Aorta (tissue), 5 donors: Measurements from ENCODE around the gene RUNX2. TPM values are rescaled to one million over a fixed set of nuclear protein-coding genes. Genes with fewer than 3 reads are reported as not detected.

Experiments used
- ATAC-seq: fragments of 200-7000 bp; cut with Tn5 transposase; one replicate; pipeline ENCODE4 v1.9.1; 2022; ENCODE audit warnings: moderate library complexity; ENCODE audit not compliant: low FRiP score
- DNase-seq, 2 donors: peaks; one replicate each; pipeline ENCODE4 v3.0.0-alpha.2; 2020
- H3K27ac ChIP-seq, 2 donors: one replicate each; pipeline ENCODE4 v1.5.1; 2013; ENCODE audit warnings: low read length in 2 of 2, mild to moderate bottlenecking in 2 of 2, moderate library complexity in 2 of 2, control low read depth in 1 of 2, inconsistent platforms in 1 of 2, low read depth in 1 of 2
- H3K27me3 ChIP-seq, 2 donors: one replicate each; pipeline ENCODE4 v1.6.1; 2013; ENCODE audit warnings: control low read depth in 1 of 2, low read length in 1 of 2, mild to moderate bottlenecking in 1 of 2, moderate library complexity in 1 of 2; ENCODE audit not compliant: insufficient read depth in 2 of 2, control insufficient read depth in 1 of 2
- H3K36me3 ChIP-seq, 2 donors: one replicate each; pipeline ENCODE4 v1.6.1; 2013; ENCODE audit warnings: control low read depth in 1 of 2, low read length in 1 of 2, mild to moderate bottlenecking in 1 of 2; ENCODE audit not compliant: insufficient read depth in 2 of 2, control insufficient read depth in 1 of 2
- H3K4me1 ChIP-seq, 2 donors: one replicate each; pipeline ENCODE4 v1.6.1; 2013; ENCODE audit warnings: low read length in 2 of 2, control low read depth in 1 of 2, mild to moderate bottlenecking in 1 of 2, moderate library complexity in 1 of 2; ENCODE audit not compliant: insufficient read depth in 2 of 2, control insufficient read depth in 1 of 2
- H3K4me3 ChIP-seq, 2 donors: one replicate each; pipeline ENCODE4 v1.5.1; 2013; ENCODE audit warnings: low read length in 2 of 2, control low read depth in 1 of 2, mild to moderate bottlenecking in 1 of 2
- H3K9me3 ChIP-seq: one replicate; pipeline ENCODE4 v1.6.1; 2013; ENCODE audit warnings: mild to moderate bottlenecking, low read length; ENCODE audit not compliant: control insufficient read depth
- WGBS, 2 donors: extraction: QIAGEN DNeasy Blood & Tissue Kit; methylation state at CpG; one replicate each; pipeline ENCODE4 v1.1.7; 2013; 5-methylcytosine and 5-hydroxymethylcytosine counted together
- intact Hi-C, 2 donors: fragments of 100-400 bp; cut with DNase I; formaldehyde crosslinking; loops; one replicate each; pipeline versions ENCODE4 v1.14.2 to v1.15.0; 2022
- polyA plus RNA-seq, 2 donors: library from polyadenylated mRNA; stranded (reverse); fragments of 200-250 nt; gene quantifications; one replicate each; pipeline ENCODE4 v1.2.3, GENCODE V29; 2013
- total RNA-seq, 2 donors: library from RNA; stranded (reverse); fragmentation: NEBNext Ultra II Directional; extraction: Animal tissue kit (Norgen Biotek cat#: 25700); gene quantifications; one replicate each; pipeline ENCODE4 v1.2.1, GENCODE V29; 2021
- donor health status: healthy with polysubstance abuse.
- donor health status: Bipolar disorder and iron deficiency.
- donor health status: DM: no; HTN: no; CAD: no.
- donor health status: DM: no; HTN: no; CAD: no.
- donor health status: DM: yes; HTN: yes; CAD: no.

Gene RUNX2
- total and polyA plus RNA-seq, 4 donors = 1.0 to 5.4 (median 1.9) TPM

DNA sequence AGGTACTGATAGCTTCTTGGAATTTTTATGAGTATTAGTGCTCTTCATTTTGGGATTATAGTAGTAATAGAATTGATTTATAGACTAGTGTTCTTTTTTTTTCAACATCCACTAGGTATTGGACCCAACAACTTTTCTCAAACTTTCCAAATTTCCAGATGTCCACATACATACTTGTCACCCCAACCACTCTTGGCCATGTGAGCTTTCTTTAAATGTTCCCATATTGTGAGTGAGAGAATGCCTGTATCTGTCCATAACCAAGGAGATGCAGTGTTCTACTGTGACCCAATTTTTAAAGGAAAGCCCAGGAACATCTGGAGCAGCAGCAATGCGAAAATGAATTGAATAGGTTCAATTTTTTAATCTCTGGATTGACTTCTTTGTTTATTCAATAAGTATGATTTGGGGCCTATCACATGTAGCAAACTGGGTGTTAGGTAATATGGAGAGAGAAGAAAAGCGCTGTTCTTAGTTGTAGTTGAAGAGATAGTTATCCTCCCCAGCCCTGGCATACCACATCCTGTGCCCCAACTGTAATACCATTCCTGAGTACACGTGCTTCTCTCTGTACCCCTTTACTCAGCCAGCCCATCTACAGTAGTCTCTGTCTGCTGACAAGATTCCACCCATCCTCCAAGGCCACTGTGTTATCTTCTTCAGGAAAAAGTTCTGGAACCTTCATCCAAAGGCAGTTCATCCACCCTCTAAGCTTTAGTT, 166.4 kb downstream of the RUNX2 start:
- no peaks in the 10 kb centered on the region for H3K27me3 ChIP-seq
- no peak for ATAC-seq
- H3K4me1 ChIP-seq = no peaks in the 10 kb centered on the region
- no peak for DNase-seq
- no peaks in the 10 kb centered on the region for H3K36me3 ChIP-seq
- WGBS, 2 donors = 73 to 91% methylated on average over 3 of the region's 3 CpGs
- no peak overlapping the region for H3K4me3 ChIP-seq
- intact Hi-C loops = no loop called here
- H3K27ac ChIP-seq = no peak overlapping the region
- H3K9me3 ChIP-seq = no peaks in the 10 kb centered on the region

DNA sequence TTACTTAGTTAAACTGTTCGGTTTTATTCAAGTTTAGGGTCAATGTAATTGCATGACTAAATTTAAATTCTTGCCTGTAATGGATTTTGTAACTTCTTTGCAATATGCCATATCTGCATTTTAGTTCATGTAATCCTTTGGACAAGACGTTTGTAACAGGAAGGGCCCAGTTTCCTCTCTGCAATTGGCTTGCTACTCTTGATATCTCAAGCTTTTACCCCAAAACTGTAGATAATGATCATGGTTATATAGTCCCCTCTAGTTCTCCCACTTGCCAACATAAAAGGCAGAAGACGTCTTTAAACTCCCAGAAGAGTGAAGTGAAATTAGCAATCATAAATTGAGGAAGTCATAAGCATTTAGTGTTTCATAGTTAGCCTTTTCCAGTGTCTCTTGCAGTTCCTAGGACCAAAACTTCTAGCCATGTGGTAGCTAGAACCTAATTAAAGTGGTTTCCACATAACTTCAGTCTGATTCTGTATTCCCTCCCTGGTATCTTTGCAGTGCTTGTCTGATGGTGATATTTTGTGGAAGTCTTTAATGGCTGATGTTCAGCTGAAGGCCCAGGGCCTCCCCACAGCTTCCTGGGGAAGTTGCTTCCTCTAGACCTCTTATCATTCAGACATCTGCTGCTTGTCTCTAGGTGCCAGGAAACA, 167.4 kb downstream of the RUNX2 start:
- WGBS, 2 donors = 79 to 82% methylated on average over 3 of the region's 3 CpGs
- intact Hi-C loops = no loop called here
- ATAC-seq = no peak

DNA sequence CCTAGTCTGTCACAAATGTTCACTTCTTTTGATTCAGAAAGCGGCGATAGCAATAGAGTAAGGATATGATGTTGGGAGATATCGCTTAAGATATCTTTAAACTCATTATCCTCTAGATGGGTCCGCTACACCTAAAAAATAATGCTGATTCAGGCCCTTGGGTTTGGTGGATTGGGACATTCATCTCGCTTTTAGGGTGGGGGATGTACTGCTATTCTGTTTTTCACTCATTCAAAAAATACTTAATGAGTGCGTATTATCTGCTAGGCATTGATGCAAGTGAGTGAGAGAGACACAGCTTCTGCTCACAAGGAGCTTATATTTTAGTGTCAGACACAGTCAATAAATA, 167.9 kb downstream of the RUNX2 start:
- no peak for ATAC-seq
- Histone ChIP-seq H3K9me3 (no peaks in the 10 kb centered on the region), H3K36me3 (no peaks in the 10 kb centered on the region), H3K27ac (no peak overlapping the region), H3K27me3 (no peaks in the 10 kb centered on the region), H3K4me3 (no peak overlapping the region), H3K4me1 (no peaks in the 10 kb centered on the region)
- intact Hi-C loops = no loop called here
- no peak for DNase-seq
- WGBS, 2 donors = 94% methylated on average over 6 of the region's 6 CpGs

More for the DNA sequence above, 167.4 kb downstream of the RUNX2 start:
- Histone ChIP-seq H3K27ac (no peak overlapping the region), H3K4me3 (no peak overlapping the region), H3K36me3 (no peaks in the 10 kb centered on the region), H3K4me1 (no peaks in the 10 kb centered on the region), H3K9me3 (no peaks in the 10 kb centered on the region), H3K27me3 (no peaks in the 10 kb centered on the region)
- DNase-seq = no peak

DNA sequence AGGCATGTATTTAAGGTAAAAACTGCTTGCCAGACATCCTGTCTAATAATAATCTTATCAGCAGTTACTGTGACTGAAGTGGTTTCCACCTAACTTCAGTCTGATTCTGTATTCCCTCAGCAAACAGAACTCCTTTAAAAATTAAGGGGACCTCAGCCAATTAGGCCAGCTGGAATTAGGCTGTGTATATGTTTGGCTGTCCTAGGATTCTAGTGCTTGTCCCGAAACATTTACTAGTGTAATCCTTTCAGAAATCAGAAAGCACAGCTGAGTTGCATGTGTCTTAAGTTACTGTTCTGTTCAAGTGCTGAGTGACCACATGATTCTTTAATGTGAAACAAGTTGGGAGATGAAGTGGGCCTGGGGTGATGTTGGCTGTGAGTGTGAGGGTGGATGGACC, 170.5 kb downstream of the RUNX2 start:
- H3K4me3 ChIP-seq = no peak overlapping the region
- DNase-seq (no peak), ATAC-seq (no peak)
- H3K9me3 ChIP-seq = no peaks in the 10 kb centered on the region
- no peaks in the 10 kb centered on the region for H3K4me1 ChIP-seq
- 57 to 70% methylated on average over 1 of the region's 1 CpG for WGBS, 2 donors
- no peaks in the 10 kb centered on the region for H3K27me3 ChIP-seq
- no peak overlapping the region for H3K27ac ChIP-seq
- no peaks in the 10 kb centered on the region for H3K36me3 ChIP-seq
- intact Hi-C loops = no loop called here

DNA sequence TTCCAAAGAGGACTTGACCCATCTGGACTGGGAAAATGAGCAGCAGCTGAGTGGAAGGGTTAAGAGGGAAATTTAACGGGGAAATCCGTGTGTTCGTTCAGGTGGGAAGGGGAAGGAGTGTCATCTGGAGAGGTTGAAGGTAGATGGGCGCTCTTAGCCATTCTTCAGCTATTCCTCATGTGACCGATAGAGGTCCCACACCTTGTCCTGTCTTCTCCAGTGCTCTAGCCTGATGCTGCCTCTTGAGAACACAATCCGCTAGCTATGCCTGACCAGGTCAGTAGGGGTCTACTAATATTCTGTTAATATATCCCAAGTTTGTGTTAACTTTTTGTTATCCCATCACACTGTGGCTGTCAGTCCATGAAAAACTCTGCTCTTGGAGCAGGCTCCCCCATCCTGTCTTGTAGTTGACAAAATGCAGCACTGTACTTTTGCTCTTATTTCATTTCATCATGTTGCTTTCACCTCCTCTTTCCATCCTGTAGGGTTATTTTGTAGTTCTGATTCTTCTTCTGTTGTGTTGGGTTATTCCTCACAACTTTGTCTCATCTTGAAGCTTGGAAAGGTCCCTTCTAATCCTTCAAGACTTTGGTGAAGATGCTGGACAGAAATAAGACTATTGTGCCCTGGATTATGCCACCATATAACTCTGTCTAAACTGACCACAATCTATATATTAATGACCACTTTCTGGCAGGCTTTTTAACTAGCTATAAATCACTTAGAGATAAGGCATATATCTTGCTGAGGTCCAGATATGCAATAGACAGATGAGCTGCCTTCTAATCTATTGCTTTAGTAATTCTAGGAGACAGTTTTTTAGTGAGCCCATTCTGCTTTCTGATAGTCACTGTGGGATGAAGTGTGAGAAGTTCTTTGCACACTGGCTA, 173.0 kb downstream of the RUNX2 start:
- Histone ChIP-seq H3K27ac (no peak overlapping the region), H3K27me3 (no peaks in the 10 kb centered on the region), H3K4me3 (no peak overlapping the region), H3K36me3 (no peaks in the 10 kb centered on the region), H3K9me3 (no peaks in the 10 kb centered on the region), H3K4me1 (no peaks in the 10 kb centered on the region)
- WGBS, 2 donors = 77 to 78% methylated on average over 6 of the region's 6 CpGs
- ATAC-seq (no peak), DNase-seq (no peak)
- intact Hi-C loops = no loop called here

DNA sequence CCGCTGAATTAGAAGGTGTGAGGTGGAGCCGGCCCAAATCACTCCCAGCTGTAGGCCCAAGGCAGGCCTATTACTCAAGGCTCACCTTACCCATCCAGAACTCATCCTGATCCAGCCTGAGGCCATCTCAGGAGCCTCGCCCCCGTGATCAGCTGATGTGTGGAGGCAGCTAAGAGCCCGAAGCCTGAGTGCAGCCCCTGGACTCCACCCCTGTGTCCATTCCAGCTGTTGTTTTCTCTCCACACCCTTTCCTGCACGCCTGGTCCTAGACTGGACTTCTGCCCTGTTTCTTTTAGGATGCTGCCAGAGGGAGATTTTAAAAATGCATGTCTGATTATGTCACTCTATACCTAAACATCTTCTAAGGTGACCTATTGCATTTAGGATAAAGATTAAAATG, 174.3 kb downstream of the RUNX2 start:
- intact Hi-C loops = no loop called here
- no peaks in the 10 kb centered on the region for H3K36me3 ChIP-seq
- H3K9me3 ChIP-seq = no peaks in the 10 kb centered on the region
- no peak overlapping the region for H3K27ac ChIP-seq
- 90 to 91% methylated on average over 6 of the region's 6 CpGs for WGBS, 2 donors
- ATAC-seq (no peak), DNase-seq (no peak)
- no peaks in the 10 kb centered on the region for H3K4me1 ChIP-seq
- H3K27me3 ChIP-seq = no peaks in the 10 kb centered on the region
- no peak overlapping the region for H3K4me3 ChIP-seq

DNA sequence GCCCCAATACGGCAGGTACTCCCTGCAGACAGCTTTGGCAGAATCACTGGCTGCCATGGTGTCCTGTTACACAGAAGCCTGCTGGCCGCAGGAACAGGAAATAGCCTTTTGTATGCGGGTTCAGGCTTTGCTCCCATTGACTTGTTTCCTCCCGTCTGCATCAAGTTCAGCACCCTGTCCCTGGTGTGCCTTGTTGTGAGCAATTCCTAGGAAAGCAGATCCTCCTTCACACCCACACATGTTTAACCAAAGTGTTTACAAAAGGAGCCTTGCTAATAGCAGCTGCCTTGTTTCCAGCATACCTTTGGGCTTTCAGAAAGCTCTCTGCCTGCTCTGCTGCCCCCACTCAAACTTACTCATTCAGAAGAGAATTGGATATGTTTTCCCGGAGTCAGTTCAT, 176.8 kb downstream of the RUNX2 start:
- Histone ChIP-seq H3K4me3 (no peak overlapping the region), H3K27me3 (no peaks in the 10 kb centered on the region), H3K4me1 (no peaks in the 10 kb centered on the region), H3K27ac (no peak overlapping the region), H3K9me3 (no peaks in the 10 kb centered on the region), H3K36me3 (no peaks in the 10 kb centered on the region)
- no peak for DNase-seq
- no peak for ATAC-seq
- intact Hi-C loops = no loop called here
- WGBS, 2 donors = 46 to 48% methylated on average over 5 of the region's 5 CpGs

DNA sequence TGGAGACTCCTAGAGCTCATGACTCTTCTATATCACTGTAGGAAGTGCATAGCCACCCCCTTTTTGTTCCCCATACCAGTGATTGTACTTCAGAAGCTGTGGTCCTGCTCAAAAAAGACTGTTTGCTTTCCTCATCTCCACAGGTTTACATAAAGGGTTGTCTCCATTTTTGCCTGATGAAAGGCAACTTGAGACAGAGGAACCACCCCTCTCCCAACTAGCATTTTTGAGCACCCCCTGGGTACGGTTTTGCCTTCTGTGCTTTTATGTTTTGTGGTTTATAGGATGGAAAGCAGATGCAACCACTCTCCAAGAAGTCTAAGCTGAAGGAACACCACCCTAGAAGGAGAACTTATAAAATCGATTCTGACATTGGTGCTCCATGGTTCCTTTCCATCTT, 177.3 kb downstream of the RUNX2 start:
- intact Hi-C loops = no loop called here
- no peak for DNase-seq
- H3K9me3 ChIP-seq = no peaks in the 10 kb centered on the region
- ATAC-seq = no peak
- H3K4me1 ChIP-seq = no peaks in the 10 kb centered on the region
- no peaks in the 10 kb centered on the region for H3K36me3 ChIP-seq
- no peak overlapping the region for H3K27ac ChIP-seq
- 81 to 83% methylated on average over 2 of the region's 2 CpGs for WGBS, 2 donors
- no peak overlapping the region for H3K4me3 ChIP-seq
- H3K27me3 ChIP-seq = no peaks in the 10 kb centered on the region
